CD4-positive, alpha-beta T cell treated with Interferon alpha-2 for 1 hour (primary cell): ENCODE data around the gene MAD1L1.
A peak's percentile ranks its signal among the peaks of the same experiment; 100 is the strongest.

Source experiments
- DNase-seq, 2 donors: peaks; one replicate each; pipeline ENCODE4 v3.0.0-alpha.2; 2020 to 2022

Gene MAD1L1

DNA sequence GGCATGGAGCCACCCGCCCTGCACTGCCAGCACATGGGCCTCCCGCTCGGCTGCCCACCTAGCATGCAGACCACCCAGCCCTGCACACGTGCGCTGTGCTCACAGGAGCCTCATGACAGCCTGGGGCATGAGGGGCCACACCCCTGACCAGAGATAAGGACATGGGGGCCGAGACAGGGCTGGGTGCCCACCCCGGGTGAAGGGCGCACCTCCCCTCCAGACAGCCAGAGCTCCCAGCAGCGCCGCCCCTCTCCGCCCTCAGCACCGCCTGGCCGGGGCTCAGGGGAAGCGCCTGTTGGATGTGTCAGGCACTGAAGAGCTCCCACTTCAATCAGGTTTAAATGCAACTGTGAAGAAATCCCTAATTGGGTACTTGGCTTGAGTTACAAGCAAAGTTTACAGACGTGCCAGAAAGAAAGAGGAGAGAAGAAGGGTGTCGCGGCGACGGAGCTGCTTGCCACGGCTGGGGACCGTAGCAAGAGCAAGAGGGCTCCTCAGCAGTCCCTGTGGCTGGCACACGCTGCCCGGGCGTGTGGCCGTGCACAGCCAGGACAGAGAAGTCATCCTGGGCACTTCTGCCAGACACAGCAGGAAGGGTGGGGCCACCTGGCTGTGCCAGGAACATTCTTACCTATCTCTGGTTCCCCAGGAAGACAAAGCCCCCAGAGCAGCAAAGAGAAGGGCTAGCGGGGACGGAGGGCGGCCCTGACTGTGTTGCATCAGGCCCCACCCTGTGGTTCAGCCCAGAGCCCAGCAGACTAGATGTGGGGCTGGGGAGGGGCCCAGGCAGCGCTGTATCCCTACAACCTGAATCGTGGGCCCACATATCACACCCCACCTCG, 315.3 kb downstream of the MAD1L1 start:
- no peak for DNase-seq

DNA sequence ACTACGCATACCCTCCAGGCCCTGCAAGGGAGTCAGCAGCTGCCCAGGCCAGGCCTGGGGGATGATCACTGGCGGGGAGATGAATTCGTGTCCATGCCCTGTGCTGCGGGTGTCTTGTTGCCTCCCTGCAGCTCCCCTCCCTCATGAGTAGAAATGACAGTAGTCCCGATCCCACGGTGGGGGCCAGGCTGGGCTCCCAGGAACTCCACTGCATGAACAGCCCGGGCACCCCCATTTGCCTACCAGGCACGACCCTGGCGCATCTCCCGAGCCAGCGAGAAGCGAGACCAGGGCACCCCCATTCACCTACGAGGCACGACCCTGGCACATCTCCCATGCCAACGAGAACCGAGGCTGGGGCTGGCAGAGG, 316.2 kb downstream of the MAD1L1 start:
- DNase-seq = no peak

- DNase-seq = peak in 1 of 2 donors; percentile 64
Measured at GRCh38 chr7:1915956-1916600, 316.7 kb downstream of the MAD1L1 start.

- DNase-seq = no peak
Measured at GRCh38 chr7:1915326-1915725, 317.4 kb downstream of the MAD1L1 start.

DNA sequence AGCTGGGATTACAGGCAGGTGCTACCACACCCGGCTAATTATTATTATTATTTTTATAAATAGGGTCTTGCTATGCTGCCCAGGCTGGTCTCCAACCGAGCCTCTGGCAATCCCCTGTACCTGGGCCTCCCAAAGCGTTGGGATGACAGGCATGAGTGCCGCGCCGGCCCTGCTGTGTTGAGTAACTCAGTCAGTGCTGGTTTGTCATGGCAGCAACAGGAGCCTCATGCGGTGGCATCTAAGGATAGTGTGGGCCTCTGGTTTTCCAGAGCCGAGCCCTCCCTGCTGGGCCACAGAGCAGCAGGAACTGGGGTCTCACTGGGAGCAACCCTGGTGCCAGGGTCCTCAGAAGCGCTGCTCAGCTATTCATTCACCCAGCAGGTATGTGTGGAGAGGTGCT, 318.0 kb downstream of the MAD1L1 start:
- DNase-seq = no peak

DNA sequence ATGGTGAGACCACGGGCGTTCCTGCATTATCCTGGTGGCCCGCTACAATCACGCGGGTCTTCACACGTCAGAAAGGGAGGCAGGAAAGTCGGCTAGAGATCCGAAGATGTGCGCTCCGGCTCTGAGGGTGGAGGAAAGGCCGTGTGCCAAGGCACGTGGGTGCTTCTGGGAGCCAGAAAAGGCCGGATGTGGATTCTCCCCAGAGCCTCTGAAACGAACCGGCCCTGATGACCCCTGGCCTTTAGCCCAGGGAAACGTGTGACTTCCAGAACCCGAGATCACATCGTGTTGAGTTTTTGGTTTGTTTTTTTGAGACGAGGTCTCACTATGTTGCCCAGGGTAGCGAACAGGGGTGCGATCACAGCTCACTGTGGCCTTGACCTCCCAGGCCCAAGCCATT, 318.4 kb downstream of the MAD1L1 start:
- no peak for DNase-seq

GRCh38 chr7:1913466-1914282, 319.1 kb downstream of the MAD1L1 start:
- DNase-seq = no peak

DNA sequence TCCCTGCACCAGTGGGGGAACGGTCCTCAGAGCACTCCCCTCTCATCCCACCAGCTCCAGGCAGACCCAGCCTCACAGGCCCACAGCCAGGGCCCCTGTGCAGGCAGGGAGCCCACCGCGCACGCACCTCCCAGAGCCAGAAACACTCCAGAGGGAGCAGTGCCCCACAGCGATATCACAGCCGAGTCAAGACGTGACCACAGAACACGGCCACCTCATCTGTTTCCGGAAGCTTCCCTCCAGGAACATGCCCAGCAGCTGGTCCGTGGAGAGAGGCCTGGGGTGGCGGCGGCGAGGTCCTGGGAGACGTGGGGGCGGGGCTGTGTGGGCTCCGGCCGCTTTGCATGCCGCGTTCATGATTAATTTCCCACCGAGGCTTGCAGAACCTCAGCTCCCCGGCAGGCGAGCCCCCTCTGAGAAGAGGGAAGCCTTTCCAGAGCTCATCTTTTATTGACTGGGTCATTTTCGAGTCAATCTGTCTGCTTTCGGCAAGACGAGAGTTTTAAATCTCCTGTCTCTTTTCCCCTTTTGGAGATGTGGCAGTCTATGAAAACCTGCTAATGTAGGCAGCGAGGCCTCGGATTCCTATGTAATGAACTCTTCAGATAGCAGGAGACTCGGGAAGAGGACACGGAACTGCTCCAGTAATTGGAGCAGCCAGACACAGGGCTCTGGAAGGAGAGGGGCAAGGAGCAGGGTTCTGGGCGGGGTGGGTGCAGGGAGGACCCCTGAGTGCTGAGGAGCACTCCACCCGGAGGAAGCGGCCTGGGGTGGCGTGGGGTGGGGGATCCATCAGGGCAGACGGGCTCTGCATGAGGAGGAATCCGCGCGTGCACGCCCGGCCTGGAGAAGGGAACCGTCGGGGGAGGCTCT, 319.9 kb downstream of the MAD1L1 start:
- no peak for DNase-seq

DNA sequence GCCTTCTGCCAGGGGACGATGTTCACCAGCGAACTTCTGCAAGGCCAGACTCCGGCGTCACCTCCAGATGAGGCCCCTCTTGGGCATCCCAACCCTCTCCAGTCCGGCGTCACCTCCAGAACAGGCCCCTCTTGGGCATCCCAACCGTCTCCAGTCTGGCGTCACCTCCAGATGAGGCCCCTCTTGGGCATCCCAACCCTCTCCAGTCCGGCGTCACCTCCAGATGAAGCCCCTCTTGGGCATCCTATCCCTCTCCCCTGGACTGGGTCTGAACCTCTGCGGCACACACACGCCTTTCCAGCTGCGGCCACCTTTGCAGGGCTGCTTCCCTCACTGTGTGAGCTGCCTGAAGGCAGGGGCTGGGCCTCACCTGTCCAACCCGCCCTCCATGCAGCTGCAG, 321.2 kb downstream of the MAD1L1 start:
- DNase-seq = no peak

DNA sequence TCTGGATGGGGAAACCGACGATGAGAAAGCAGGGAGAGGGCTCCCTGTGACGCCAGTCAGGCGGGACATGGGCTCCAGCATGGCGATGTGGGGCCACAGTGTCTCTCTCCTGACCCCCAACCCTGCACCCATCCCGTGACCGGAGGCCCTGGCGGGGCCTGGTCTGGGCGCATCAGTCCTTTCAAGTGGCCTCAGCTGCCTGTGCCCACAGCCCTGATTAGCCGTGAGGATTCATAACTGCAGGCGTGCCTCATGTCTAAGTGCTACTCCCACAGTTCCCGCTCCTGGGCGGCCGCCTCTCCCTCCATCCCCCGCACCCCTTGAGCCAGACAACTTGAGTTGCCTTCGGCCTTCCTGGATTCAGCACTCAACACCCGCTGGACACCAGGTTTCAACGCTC, 321.9 kb downstream of the MAD1L1 start:
- DNase-seq = no peak

DNA sequence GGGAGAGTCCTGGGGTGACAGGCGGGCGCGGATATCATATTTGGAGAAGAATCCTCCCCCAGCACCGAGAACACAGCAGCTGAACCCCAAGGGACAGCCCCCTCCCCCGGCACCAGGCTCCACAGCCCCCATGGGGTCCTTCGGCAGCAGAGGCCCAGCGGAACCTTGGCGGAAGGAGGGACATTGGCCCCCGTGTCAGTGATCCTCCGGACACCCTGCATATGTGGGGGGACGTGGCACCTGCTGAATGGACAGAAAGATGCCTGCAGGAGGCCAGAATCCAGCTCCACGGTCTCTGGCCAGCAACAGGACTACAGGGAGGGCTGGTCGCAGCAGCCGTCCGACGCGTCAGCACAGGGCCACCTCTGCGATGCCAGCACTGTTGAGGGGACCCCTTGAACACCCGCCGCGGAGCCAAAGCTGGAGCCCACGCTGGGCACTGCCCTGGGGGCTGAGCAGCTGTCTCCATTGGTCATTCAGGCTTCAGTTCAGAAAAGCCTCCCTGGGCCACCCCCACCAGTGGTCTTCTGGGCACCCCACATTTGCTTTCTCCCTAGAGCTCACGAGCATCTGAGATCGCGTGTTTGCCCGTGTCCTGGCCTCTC, 322.6 kb downstream of the MAD1L1 start:
- no peak for DNase-seq

DNA sequence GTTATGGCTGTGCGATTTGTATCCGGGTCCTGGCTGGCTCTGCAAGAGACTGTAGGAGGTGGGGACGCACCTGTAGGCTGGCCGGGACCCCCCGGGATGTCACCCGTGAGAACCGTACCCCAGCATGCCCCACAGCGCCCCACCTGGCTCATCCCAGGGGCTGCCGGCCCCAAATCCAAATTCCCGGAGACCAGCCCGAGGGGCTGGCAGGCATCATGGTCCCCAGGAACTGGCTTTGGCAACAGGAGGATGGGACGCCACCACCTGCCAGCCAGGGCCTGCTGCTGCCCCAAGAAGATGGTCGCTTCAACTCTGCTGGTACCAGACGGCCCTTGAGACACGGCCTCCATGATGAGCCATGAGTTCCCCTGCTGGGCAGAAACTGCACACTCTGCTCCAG, 323.3 kb downstream of the MAD1L1 start:
- no peak for DNase-seq

DNA sequence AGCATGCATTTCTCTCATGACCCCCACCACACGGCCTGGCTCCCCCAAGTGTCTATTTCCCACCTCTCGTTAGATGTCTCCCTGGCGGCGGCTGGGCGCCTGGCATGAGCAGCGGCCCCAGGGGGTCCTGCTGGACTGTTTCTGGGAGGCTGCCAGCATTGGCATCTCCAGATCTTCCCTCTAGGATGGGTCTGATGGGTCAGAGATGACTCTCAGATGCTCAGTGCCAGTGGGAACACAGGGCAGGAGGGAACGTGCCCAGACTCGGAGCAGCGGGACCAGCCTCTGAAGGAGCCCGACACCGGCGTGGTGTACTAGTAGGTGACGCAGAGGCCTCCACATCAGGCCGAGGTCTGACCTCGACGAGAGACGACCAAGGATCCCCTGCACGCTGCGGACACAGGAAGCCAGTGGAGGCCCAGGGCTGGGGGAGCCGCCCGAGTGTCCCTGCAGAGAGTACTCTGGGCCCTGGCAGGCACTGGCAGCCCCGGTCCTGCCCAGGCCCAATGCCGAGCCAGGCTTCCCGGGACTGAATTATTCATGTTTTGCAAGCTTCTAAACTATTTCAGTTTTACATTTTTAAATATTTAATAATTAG, 323.8 kb downstream of the MAD1L1 start:
- DNase-seq = no peak

GRCh38 chr7:1907751-1908365, 324.9 kb downstream of the MAD1L1 start:
- no peak for DNase-seq

DNA sequence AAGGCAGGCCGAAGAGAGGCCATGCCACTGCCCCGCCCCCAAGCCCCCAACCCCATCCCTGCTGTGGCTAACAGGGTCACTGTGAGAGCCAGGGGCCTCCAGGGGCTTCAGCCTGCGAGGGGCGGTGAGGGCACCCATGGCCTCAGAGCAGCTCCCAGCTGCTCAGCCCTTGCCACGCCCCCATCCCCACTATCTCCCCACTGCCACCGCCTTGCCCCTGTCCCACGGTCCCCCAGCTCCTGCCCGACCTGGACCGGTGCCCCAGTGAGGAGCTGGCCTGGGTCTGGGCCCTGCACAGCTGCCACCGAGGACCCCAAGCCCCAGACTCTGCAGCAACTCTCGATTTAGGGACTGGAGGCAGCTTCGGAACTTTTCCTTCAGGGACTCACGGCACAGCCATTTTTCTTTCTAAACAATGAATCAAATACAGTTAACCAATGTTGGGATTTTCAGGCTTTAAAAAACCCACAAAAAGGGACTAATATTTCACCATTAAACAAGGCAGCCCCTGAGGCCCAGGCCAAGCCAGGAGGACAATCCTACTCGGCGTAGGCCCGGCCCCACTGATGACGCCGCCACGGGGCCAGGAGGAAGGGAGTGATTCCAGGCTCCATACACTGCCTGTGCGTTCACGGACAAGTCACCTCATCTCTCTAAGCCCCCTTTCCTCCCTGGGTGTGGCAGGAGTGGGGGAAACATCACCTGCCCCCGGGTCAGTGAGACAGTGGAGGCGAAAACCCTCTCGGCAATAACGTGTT, 325.6 kb downstream of the MAD1L1 start:
- DNase-seq = no peak

DNA sequence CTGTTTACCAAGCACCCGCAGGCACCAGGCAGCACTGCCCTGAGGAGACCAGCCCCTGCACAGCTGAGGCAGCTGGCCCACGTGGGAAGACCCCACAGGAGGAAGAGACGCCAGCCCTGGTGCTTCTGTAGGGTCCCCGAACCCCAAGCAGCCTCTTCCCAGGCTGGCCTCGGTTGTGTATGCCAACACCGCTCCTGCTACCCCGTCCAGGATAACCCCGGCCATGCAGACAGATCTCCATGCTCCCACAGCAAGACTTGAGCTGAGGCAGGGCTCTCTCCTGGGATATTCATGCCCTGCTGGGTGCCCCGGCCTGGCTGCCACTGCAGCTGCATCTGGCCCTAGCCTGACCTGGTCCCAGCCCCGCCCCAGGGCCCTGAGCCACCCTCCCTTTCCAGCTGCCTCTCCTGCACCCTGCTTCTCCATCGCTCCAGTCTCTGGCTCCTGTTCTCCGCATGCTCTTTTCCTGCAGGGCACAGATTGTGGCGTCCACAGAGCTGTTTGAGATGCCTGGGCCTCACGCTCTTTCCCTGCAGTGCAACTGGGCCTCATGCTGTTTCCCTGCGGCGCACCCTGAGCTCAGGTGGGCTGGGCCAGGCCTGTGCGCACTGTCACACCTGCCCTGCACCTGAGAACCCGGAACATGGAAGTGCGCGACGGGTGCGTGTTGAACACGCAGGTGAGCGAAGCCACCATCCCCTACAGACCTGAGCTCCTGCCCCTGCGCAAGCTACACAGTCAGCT, 326.5 kb downstream of the MAD1L1 start:
- no peak for DNase-seq

DNA sequence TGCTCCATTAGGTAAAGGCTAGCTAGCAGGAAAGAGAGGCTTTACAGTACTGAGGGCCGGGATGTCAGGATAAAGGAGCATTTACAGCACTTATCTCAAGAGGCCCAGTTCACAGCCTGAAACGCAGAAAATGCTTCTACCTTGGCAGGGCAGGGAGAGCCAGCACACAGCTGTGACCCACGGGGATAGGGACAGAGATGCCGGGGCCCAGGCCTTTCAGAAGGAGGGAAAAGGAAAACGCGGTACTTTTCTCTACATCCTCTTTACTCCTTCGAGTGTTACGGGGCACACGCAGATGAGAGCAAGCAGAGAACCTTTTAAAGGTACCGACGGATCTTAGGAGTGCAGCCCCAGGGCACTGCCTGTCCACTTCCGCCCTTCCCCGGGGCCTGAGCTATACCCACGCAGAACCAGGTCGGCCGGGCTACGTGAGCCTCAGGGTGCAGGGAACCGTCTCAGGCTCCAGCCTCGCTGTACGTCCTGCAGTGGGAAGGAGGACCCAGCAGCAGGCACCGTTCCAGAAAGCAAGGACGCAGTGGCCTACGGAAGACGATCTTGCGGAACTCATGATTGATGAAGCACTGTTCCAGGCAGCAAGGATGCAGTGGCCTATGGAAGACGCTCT, 330.4 kb downstream of the MAD1L1 start:
- no peak for DNase-seq

GRCh38 chr7:1901431-1902210, 331.1 kb downstream of the MAD1L1 start:
- no peak for DNase-seq

DNA sequence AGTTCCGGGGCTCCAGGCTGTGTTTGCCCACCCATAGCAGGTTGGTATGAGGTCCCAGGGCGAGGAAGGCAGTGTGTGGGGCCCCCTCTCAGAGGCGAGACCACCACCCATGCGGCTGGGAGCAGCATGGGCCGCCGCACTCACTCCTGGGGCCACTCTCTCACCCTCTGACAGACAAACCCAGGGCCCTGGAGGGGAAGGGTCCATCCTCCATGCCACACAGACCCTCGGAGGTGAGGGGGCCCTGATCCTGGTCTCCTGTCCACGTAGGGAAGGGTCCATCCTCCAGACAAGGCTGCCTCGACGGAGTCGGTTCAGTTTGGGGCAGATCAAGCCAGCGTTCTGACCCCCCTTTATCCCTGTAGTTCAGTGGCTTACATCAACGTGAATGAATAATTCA, 331.9 kb downstream of the MAD1L1 start:
- DNase-seq = no peak
